Keratinocyte (primary cell): Measurements from ENCODE around the gene FLYWCH2. TPM values are rescaled to one million over a fixed set of nuclear protein-coding genes. Genes with fewer than 3 reads are reported as not detected.

Experiments
- DNase-seq: peaks from one replicate; pipeline ENCODE4 v3.0.0-alpha.2; 2011; ENCODE audit warnings: low read depth, missing footprints, low spot score
- FAIRE-seq: peaks from 2 replicates; lab custom pipeline; 2011; peaks lifted over from hg19 to GRCh38; lab: Jason Lieb, UNC
- H2AFZ ChIP-seq: 2 replicates; pipeline ENCODE4 v1.6.0; 2012; ENCODE audit warnings: low read length, control low read depth, inconsistent platforms; ENCODE audit not compliant: control insufficient read depth
- H3K27ac ChIP-seq: 2 replicates; pipeline ENCODE4 v1.5.1; 2011; ENCODE audit warnings: low read length; ENCODE audit not compliant: control insufficient read depth, insufficient read depth
- H3K27me3 ChIP-seq: 3 replicates; pipeline ENCODE4 v1.6.0; 2011; ENCODE audit warnings: low read length; ENCODE audit not compliant: control insufficient read depth, insufficient read depth; ENCODE audit errors: extremely low read depth
- H3K36me3 ChIP-seq, 2 experiments: 2 replicates in 1 of 2; 3 replicates in 1 of 2; pipeline ENCODE4 v1.5.1; 2011; ENCODE audit warnings: low read length in 2 of 2, mild to moderate bottlenecking in 1 of 2; ENCODE audit not compliant: control insufficient read depth in 2 of 2, insufficient read depth in 2 of 2; ENCODE audit errors: extremely low read depth in 1 of 2
- H3K4me1 ChIP-seq: 3 replicates; pipeline ENCODE4 v1.5.1; 2011; ENCODE audit warnings: low read length; ENCODE audit not compliant: control insufficient read depth, insufficient read depth; ENCODE audit errors: extremely low read depth
- H3K4me2 ChIP-seq: 3 replicates; pipeline ENCODE4 v1.6.0; 2011; ENCODE audit warnings: low read depth, low read length; ENCODE audit not compliant: control insufficient read depth, insufficient read depth; ENCODE audit errors: extremely low read depth
- H3K4me3 ChIP-seq, 3 experiments: fragments of 200-600 bp in 1 of 3; sonication (generic) in 1 of 3; 2 replicates in 2 of 3; 3 replicates in 1 of 3; pipeline ENCODE4 v1.5.1; 2011 to 2016; ENCODE audit warnings: low read length in 3 of 3, mild to moderate bottlenecking in 3 of 3, control low read depth in 2 of 3, inconsistent platforms in 1 of 3, low read depth in 1 of 3, mixed read lengths in 1 of 3, mixed run types in 1 of 3, moderate library complexity in 1 of 3; ENCODE audit not compliant: control insufficient read depth in 2 of 3, insufficient read depth in 2 of 3; ENCODE audit errors: extremely low read depth in 1 of 3
- H3K79me2 ChIP-seq: 2 replicates; pipeline ENCODE4 v1.6.0; 2012; ENCODE audit warnings: low read length; ENCODE audit not compliant: control insufficient read depth, insufficient read depth
- H3K9ac ChIP-seq: 3 replicates; pipeline ENCODE4 v1.6.0; 2011; ENCODE audit warnings: low read length; ENCODE audit not compliant: control insufficient read depth, insufficient read depth; ENCODE audit errors: extremely low read depth
- H3K9me1 ChIP-seq: 3 replicates; pipeline ENCODE4 v1.6.0; 2011; ENCODE audit warnings: low read length; ENCODE audit not compliant: control insufficient read depth, insufficient read depth; ENCODE audit errors: extremely low read depth
- H3K9me3 ChIP-seq: 2 replicates; pipeline ENCODE4 v1.5.1; 2012; ENCODE audit warnings: low read depth, low read length; ENCODE audit not compliant: control insufficient read depth
- H4K20me1 ChIP-seq: 3 replicates; pipeline ENCODE4 v1.6.0; 2011; ENCODE audit warnings: low read length; ENCODE audit not compliant: control insufficient read depth, insufficient read depth; ENCODE audit errors: extremely low read depth
- CTCF ChIP-seq, 3 experiments: IDR thresholded peaks in 1 of 3; conservative IDR thresholded peaks in 1 of 3; optimal IDR thresholded peaks in 1 of 3; 2 replicates in 2 of 3; 3 replicates in 1 of 3; pipeline versions ENCODE3 to v1.5.1; 2011; ENCODE audit warnings: low read length in 3 of 3, mild to moderate bottlenecking in 3 of 3, moderate library complexity in 2 of 3, control low read depth in 1 of 3, inconsistent platforms in 1 of 3; ENCODE audit not compliant: insufficient read depth in 2 of 3; ENCODE audit errors: extremely low read depth in 1 of 3
- EZH2 ChIP-seq: IDR thresholded peaks from one replicate; pipeline ENCODE4 v1.6.1; 2012; ENCODE audit warnings: inconsistent platforms, mild to moderate bottlenecking, low read length, moderate library complexity
- dilution Hi-C: fragments of 300-500 bp; cut with MboI; formaldehyde crosslinking; loops from one replicate; pipeline ENCODE4 v1.7.0; 2020; ENCODE audit warnings: low sequenced_read_pairs; ENCODE audit not compliant: extremely low pct_ligation_motif_present
- polyA plus RNA-seq, 5 experiments: library from polyadenylated mRNA; depleted of rRNA in 3 of 5; stranded (reverse) in 3 of 5; stranded (forward) in 1 of 5; unstranded in 1 of 5; fragments of >200 nt; gene quantifications; 1 replicate in 1 of 5; 2 replicates in 3 of 5; 3 replicates in 1 of 5; pipeline versions ENCODE4 v1.2.1 to v1.2.3, GENCODE V29; 2011 to 2012; ENCODE audit warnings: missing spikeins in 2 of 5, low read depth in 1 of 5, low replicate concordance in 1 of 5

FLYWCH2 gene
- polyA plus RNA-seq, 1 donor (not counting 4 experiments of a cell fraction or from before 2014, with no cell fraction given), result 10.1 TPM

GRCh38 chr16:2896480-2897010 lies 13.5 kb downstream of the FLYWCH2 start:
- dilution Hi-C loops, result no loop called here
- Histone ChIP-seq H3K27ac (no peak overlapping the region), H3K36me3 (peaks cover 7 to 8% of the 10 kb centered on the region in 2 experiments), H3K4me2 (no peak overlapping the region), H3K79me2 (no peaks in the 10 kb centered on the region), H3K27me3 (no peaks in the 10 kb centered on the region), H4K20me1 (no peaks in the 10 kb centered on the region), H3K9me1 (no peaks in the 10 kb centered on the region), H3K4me1 (no peaks in the 10 kb centered on the region), H3K9me3 (no peaks in the 10 kb centered on the region), H2AFZ (no peak overlapping the region), H3K9ac (no peak overlapping the region), H3K4me3 (no peak overlapping the region)
- TF ChIP-seq CTCF (optimal IDR thresholded peaks at IDR 0.05 in 1 of 3, IDR thresholded peaks at IDR 0.05 in 1 of 3, conservative IDR thresholded peaks at IDR 0.05 in 1 of 3; ENCODE audit: extremely low read depth in 1 of 3, insufficient read depth in 2 of 3, low read length in 3 of 3) (no peak), EZH2 (no peak)
- no peak for DNase-seq
- no peak for FAIRE-seq

DNA sequence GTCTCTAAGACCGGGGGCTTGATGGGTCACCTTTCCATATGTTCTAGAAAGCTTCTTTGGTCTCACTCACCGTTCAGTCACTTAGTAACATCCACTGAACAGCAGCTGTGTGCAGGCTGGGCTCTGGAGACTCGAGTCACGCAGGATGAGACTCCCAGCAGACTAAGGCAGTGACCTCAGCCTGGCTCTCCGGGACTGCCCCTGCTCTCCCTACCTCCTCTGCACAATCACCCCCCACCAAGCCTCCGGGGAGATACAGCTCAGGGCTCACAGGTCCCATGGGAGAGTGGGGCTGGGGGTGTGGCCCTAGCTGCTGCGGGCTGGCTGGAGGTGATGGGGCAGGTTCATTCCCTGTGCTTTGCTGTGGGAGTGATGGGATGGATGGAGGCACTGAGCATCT lies 14.1 kb downstream of the FLYWCH2 start:
- no peak overlapping the region for H2AFZ ChIP-seq
- no peaks in the 10 kb centered on the region for H3K4me1 ChIP-seq
- H3K27ac ChIP-seq, result no peak overlapping the region
- DNase-seq (no peak), FAIRE-seq (no peak)
- TF ChIP-seq CTCF (optimal IDR thresholded peaks at IDR 0.05 in 1 of 3, IDR thresholded peaks at IDR 0.05 in 1 of 3, conservative IDR thresholded peaks at IDR 0.05 in 1 of 3; ENCODE audit: extremely low read depth in 1 of 3, insufficient read depth in 2 of 3, low read length in 3 of 3), result no peak
- no peak for TF ChIP-seq EZH2
- H3K9me1 ChIP-seq, result no peaks in the 10 kb centered on the region
- H3K9me3 ChIP-seq, result no peaks in the 10 kb centered on the region
- H3K9ac ChIP-seq, result no peak overlapping the region
- no peak overlapping the region for H3K4me3 ChIP-seq
- dilution Hi-C loops, result no loop called here
- no peaks in the 10 kb centered on the region for H3K27me3 ChIP-seq
- no peaks in the 10 kb centered on the region for H4K20me1 ChIP-seq
- H3K36me3 ChIP-seq, result peaks cover 7 to 8% of the 10 kb centered on the region in 2 experiments
- H3K79me2 ChIP-seq, result no peaks in the 10 kb centered on the region
- H3K4me2 ChIP-seq, result no peak overlapping the region
